ENCODE results near the gene DCDC2B.

GRCh38 chr1:32192220-32192948 lies 16.5 kb upstream of the DCDC2B start:
- TF ChIP-seq, protein P1, sequence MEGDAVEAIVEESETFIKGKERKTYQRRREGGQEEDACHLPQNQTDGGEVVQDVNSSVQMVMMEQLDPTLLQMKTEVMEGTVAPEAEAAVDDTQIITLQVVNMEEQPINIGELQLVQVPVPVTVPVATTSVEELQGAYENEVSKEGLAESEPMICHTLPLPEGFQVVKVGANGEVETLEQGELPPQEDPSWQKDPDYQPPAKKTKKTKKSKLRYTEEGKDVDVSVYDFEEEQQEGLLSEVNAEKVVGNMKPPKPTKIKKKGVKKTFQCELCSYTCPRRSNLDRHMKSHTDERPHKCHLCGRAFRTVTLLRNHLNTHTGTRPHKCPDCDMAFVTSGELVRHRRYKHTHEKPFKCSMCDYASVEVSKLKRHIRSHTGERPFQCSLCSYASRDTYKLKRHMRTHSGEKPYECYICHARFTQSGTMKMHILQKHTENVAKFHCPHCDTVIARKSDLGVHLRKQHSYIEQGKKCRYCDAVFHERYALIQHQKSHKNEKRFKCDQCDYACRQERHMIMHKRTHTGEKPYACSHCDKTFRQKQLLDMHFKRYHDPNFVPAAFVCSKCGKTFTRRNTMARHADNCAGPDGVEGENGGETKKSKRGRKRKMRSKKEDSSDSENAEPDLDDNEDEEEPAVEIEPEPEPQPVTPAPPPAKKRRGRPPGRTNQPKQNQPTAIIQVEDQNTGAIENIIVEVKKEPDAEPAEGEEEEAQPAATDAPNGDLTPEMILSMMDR (IDR thresholded peaks at IDR 0.05; ENCODE audit: insufficient read depth, low read length) = no peak
- no peak for TF ChIP-seq REST (IDR thresholded peaks at IDR 0.05; ENCODE audit: insufficient replicate concordance, low read depth)

Data from HL-60 (cell line).